ENCODE data around the gene PLXNA4.

PLXNA4 gene

DNA sequence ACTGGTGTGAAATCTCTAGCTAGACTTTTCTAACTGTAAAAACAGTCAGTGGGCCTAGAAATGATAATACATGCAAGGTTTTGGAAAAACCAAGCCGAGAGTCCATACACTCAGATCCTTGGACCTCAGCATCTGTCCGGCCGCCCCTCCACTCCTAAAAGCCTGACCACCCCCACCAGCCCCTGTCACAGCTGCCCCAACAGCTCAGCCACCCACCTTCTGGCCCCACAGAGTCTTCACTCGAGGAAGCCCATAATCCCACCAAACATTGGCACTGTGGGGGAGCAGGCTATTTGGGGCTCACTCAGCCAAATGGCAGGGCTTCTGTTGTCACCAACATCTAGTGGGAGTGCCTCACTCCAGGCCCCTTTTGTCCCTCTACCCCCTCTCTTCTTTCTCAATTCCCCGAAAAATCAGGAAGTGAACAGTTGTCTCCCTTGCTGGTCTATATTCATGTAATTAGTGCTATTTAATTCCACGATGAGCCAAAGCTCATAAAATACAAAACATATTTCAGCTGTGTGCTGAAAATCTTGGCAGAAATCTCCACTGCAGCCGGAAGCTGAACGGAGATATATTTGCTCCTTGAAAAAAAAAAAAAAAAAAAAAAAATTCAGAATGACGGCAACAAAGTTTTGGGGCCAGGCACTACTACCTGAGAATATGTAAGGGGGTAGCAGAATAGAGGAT, 55.5 kb downstream of the PLXNA4 start (continued):
- TF ChIP-seq ZNF223 (tag by site-specific recombination; IDR thresholded peaks at IDR 0.05) (no peak), SP7 (tag by site-specific recombination; IDR thresholded peaks at IDR 0.05) (no peak), ZNF660 (tag by site-specific recombination; IDR thresholded peaks at IDR 0.05) (no peak), ZSCAN30 (tag by site-specific recombination; IDR thresholded peaks at IDR 0.05) (no peak), IKZF3 (tag by site-specific recombination; IDR thresholded peaks at IDR 0.05) (no peak), ZNF654 (tag by site-specific recombination; IDR thresholded peaks at IDR 0.05; ENCODE audit: low read depth) (no peak), ZNF600 (tag by site-specific recombination; IDR thresholded peaks at IDR 0.05) (no peak), ZNF133 (tag by site-specific recombination; IDR thresholded peaks at IDR 0.05) (no peak), ZNF670 (tag by site-specific recombination; IDR thresholded peaks at IDR 0.05; ENCODE audit: low read depth) (no peak), ZIC2 (tag by site-specific recombination; IDR thresholded peaks at IDR 0.05) (no peak), ZNF184 (tag by site-specific recombination; IDR thresholded peaks at IDR 0.05) (no peak)
- TF ChIP-seq, protein P1, sequence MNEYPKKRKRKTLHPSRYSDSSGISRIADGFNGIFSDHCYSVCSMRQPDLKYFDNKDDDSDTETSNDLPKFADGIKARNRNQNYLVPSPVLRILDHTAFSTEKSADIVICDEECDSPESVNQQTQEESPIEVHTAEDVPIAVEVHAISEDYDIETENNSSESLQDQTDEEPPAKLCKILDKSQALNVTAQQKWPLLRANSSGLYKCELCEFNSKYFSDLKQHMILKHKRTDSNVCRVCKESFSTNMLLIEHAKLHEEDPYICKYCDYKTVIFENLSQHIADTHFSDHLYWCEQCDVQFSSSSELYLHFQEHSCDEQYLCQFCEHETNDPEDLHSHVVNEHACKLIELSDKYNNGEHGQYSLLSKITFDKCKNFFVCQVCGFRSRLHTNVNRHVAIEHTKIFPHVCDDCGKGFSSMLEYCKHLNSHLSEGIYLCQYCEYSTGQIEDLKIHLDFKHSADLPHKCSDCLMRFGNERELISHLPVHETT (tag by site-specific recombination; IDR thresholded peaks at IDR 0.05), result no peak
- TF ChIP-seq, protein P2, sequence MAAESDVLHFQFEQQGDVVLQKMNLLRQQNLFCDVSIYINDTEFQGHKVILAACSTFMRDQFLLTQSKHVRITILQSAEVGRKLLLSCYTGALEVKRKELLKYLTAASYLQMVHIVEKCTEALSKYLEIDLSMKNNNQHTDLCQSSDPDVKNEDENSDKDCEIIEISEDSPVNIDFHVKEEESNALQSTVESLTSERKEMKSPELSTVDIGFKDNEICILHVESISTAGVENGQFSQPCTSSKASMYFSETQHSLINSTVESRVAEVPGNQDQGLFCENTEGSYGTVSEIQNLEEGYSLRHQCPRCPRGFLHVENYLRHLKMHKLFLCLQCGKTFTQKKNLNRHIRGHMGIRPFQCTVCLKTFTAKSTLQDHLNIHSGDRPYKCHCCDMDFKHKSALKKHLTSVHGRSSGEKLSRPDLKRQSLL (tag by site-specific recombination; IDR thresholded peaks at IDR 0.05), result no peak

DNA sequence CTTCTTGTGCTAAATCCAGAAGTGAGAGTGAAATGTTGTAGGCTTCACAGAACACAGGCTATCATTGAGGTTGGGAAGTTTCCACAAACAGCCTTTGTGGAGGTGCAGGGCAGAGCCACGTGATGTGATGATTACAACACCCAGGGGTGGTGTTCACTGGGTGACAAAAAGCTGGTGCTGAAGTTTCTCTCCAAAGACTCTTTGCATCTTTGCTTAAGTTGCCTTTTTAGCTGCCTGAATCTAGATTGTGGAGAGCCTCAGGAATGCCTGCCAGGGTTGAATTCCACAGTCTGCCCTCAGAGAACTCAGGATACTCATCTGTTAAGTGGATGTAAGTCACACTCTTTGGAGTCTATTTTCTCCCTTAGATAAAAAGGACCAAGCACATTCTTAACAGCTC, 56.3 kb downstream of the PLXNA4 start:
- Histone ChIP-seq H3K27ac (ENCODE audit: extremely low read depth, low read depth, low read length) (no peak overlapping the region), H3K4me1 (ENCODE audit: control insufficient read depth, insufficient read depth, low read length) (no peaks in the 10 kb centered on the region), H3K4me3 (ENCODE audit: low read depth, low read length) (no peak overlapping the region), H3K36me3 (ENCODE audit: control insufficient read depth in 2 of 2, insufficient read depth in 1 of 2, low read length in 2 of 2) (no peaks in the 10 kb centered on the region), H3K9me3 (ENCODE audit: control insufficient read depth, insufficient read depth, low read depth, low read length) (no peaks in the 10 kb centered on the region)
- no peak for TF ChIP-seq ZNF146 (tag by site-specific recombination; IDR thresholded peaks at IDR 0.05)
- no peak for TF ChIP-seq ZEB2 (tag by site-specific recombination; IDR thresholded peaks at IDR 0.05)
- TF ChIP-seq, protein P3, sequence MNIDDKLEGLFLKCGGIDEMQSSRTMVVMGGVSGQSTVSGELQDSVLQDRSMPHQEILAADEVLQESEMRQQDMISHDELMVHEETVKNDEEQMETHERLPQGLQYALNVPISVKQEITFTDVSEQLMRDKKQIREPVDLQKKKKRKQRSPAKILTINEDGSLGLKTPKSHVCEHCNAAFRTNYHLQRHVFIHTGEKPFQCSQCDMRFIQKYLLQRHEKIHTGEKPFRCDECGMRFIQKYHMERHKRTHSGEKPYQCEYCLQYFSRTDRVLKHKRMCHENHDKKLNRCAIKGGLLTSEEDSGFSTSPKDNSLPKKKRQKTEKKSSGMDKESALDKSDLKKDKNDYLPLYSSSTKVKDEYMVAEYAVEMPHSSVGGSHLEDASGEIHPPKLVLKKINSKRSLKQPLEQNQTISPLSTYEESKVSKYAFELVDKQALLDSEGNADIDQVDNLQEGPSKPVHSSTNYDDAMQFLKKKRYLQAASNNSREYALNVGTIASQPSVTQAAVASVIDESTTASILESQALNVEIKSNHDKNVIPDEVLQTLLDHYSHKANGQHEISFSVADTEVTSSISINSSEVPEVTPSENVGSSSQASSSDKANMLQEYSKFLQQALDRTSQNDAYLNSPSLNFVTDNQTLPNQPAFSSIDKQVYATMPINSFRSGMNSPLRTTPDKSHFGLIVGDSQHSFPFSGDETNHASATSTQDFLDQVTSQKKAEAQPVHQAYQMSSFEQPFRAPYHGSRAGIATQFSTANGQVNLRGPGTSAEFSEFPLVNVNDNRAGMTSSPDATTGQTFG (tag by site-specific recombination; IDR thresholded peaks at IDR 0.05; ENCODE audit: borderline replicate concordance), result no peak
- no peak for TF ChIP-seq ZNF112 (tag by site-specific recombination; IDR thresholded peaks at IDR 0.05)
- TF ChIP-seq ZNF791 (tag by site-specific recombination; IDR thresholded peaks at IDR 0.05), result no peak
- TF ChIP-seq GLIS2 (tag by site-specific recombination; IDR thresholded peaks at IDR 0.05), result no peak
- no peak for TF ChIP-seq ZNF610 (tag by site-specific recombination; IDR thresholded peaks at IDR 0.05; ENCODE audit: borderline replicate concordance)
- no peak for TF ChIP-seq KLF7 (tag by site-specific recombination; IDR thresholded peaks at IDR 0.05; ENCODE audit: borderline replicate concordance)
- no peak for TF ChIP-seq ZNF248 (tag by site-specific recombination; IDR thresholded peaks at IDR 0.05)
- TF ChIP-seq ZNF24 (tag by site-specific recombination; IDR thresholded peaks at IDR 0.05), result no peak
- TF ChIP-seq REPIN1 (tag by site-specific recombination; IDR thresholded peaks at IDR 0.05; ENCODE audit: low read depth), result no peak
- TF ChIP-seq ZNF121 (tag by site-specific recombination; IDR thresholded peaks at IDR 0.05), result no peak
- TF ChIP-seq, protein P4, sequence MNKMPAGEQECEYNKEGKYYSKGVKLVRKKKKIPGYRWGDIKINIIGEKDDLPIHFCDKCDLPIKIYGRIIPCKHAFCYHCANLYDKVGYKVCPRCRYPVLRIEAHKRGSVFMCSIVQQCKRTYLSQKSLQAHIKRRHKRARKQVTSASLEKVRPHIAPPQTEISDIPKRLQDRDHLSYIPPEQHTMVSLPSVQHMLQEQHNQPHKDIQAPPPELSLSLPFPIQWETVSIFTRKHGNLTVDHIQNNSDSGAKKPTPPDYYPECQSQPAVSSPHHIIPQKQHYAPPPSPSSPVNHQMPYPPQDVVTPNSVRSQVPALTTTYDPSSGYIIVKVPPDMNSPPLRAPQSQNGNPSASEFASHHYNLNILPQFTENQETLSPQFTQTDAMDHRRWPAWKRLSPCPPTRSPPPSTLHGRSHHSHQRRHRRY (tag by site-specific recombination; IDR thresholded peaks at IDR 0.05), result no peak
- TF ChIP-seq ZFP69B (tag by site-specific recombination; IDR thresholded peaks at IDR 0.05), result no peak
- ChIA-PET POLR2A (no interaction called here), CTCF (interaction anchor here (0.7 kb wide), 1 partner anchor 72 kb away, joined by 5 read pairs; no protein-coding TSS in a partner anchor)

All from HEK293 (cell line).